Activated T-cell treated with anti-CD3 and anti-CD28 coated beads, Interleukin-2, amount 50 U/mL, for 4 hours (primary cell): Measurements from ENCODE around the gene PTTG1. TPM values are rescaled to one million over a fixed set of nuclear protein-coding genes. Genes with fewer than 3 reads are reported as not detected.

Experiments
- ATAC-seq, 2 donors: fragments of 200-7000 bp; cut with Tn5 transposase; one replicate each; pipeline ENCODE4 v1.10.0; 2021
- DNase-seq: peaks from one replicate; pipeline ENCODE4 v3.0.0-alpha.2; 2020
- H3K27me3 Mint-ChIP-seq: one replicate; pipeline ENCODE4 v1.8.0; 2021; ENCODE audit warnings: low read depth, mixed read lengths
- H3K36me3 Mint-ChIP-seq: one replicate; pipeline ENCODE4 v1.8.0; 2022; ENCODE audit warnings: mixed read lengths; ENCODE audit not compliant: insufficient read depth
- H3K4me1 Mint-ChIP-seq: one replicate; pipeline ENCODE4 v1.8.0; 2021; ENCODE audit warnings: low read depth, mixed read lengths
- H3K4me3 Mint-ChIP-seq: one replicate; pipeline ENCODE4 v1.8.0; 2021; ENCODE audit warnings: mild to moderate bottlenecking, moderate library complexity, mixed read lengths
- H3K9me3 Mint-ChIP-seq: one replicate; pipeline ENCODE4 v1.8.0; 2021; ENCODE audit warnings: mixed read lengths
- total RNA-seq, 3 donors: library from RNA; stranded (reverse); gene quantifications; one replicate each; pipeline ENCODE4 v1.2.1, GENCODE V29; 2021

Gene PTTG1
- total RNA-seq, 3 donors from 2014 or later: 22.5 to 27.1 (median 25.8) TPM

DNA sequence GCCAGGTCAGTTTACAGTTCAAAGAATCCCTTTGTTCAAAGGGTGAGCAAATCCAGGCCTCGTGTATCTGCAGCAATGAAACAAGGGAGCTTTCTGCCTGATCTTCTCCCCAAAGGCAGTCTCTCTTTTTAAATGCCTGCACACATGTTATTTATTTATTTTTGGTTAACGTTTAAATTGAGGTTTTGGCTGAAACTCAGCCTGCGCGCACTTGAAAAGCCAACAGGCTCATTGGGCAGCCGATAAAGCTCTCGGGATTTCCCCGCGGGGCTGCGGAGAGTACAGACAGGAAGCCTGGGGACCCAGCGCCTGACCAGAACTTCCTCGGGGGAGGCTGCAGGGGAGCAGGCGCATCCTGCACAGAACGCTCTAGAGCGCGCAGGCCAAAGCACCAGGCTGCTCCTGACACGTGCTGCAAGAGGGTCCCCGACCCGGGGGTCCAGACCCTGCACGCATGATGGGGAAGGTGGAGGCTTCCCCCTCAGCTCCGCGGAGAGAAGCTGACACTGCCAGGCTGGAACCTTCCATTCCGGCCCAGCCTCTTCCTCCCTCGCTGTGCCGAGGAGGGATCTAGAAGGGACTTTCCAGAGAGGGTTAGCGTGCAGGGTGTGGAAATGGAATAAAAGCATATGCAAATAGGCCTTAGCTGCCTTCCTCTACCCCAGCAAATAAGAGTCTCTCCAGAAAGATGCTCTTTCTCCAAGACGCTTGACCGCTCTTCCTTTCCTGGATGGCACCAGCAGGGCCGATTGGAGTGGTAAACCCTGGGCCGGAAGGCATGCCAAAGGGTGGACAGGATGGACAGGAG is 46.1 kb downstream of the PTTG1 start:
- Mint-ChIP-seq H3K9me3 (no peaks in the 10 kb centered on the region), H3K27me3 (no peaks in the 10 kb centered on the region), H3K4me1 (peaks cover 72% of the 10 kb centered on the region), H3K4me3 (peak overlapping the region; percentile 99), H3K36me3 (peaks cover 2% of the 10 kb centered on the region)
- ATAC-seq: peak; percentile 88 to 89
- peak; percentile 66 for DNase-seq

- Mint-ChIP-seq H3K4me1 (peaks cover 77% of the 10 kb centered on the region), H3K9me3 (no peaks in the 10 kb centered on the region), H3K27me3 (no peaks in the 10 kb centered on the region), H3K36me3 (peaks cover 2% of the 10 kb centered on the region), H3K4me3 (peak overlapping the region; percentile 99)
- DNase-seq: no peak
- no peak for ATAC-seq
Measured at GRCh38 chr5:160468363-160468975, 46.8 kb downstream of the PTTG1 start.

DNA sequence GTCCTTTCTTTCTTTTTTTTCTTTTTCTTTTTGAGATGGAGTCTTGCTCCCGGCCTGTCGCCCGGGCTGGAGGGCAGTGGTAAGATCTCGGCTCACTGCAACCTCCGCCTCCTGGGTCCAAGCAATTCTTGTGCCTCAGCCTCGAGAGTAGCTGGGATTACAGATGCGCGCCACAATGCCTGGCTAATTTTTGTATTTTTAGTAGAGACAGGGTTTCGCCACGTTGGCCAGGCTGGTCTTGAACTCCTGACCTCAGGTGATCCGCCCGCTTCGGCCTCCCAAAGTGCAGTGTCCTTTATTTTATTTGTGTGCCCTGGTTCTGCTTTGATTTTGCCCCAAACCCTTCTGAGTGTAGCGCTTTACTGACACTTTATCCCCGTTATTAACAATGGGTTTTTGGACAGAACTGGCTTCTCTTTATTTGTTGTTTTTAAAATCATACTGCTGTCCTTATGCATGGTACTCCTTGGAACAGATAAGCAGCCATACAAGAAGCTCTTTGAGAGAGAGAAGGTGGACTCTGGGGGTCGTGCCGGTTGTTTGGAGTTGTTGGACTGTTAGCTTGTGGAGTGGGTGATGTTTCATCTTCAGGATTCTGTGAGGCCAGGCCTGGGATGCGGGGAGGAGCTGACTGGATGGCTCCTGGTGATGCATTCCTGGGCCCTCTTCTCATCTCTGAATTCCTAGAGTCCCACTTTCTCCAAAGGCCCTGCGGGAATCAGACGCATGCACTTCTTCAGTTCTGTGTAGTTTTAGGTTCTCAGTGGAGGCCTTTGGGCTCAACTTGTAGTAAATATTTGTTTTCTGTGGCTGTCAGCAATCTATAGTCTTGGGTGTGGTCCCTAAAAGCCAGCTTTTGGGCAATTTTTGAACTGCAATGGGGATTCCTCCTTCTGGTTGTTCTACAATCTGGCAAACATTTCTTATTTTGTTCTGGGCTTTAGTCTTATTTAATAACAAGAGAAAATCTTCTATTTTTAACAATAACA is 47.8 kb downstream of the PTTG1 start:
- Mint-ChIP-seq H3K36me3 (peaks cover 4% of the 10 kb centered on the region), H3K4me1 (peaks cover 74% of the 10 kb centered on the region), H3K9me3 (no peaks in the 10 kb centered on the region), H3K4me3 (peak overlapping the region; percentile 99), H3K27me3 (no peaks in the 10 kb centered on the region)
- ATAC-seq (no peak), DNase-seq (no peak)

DNA sequence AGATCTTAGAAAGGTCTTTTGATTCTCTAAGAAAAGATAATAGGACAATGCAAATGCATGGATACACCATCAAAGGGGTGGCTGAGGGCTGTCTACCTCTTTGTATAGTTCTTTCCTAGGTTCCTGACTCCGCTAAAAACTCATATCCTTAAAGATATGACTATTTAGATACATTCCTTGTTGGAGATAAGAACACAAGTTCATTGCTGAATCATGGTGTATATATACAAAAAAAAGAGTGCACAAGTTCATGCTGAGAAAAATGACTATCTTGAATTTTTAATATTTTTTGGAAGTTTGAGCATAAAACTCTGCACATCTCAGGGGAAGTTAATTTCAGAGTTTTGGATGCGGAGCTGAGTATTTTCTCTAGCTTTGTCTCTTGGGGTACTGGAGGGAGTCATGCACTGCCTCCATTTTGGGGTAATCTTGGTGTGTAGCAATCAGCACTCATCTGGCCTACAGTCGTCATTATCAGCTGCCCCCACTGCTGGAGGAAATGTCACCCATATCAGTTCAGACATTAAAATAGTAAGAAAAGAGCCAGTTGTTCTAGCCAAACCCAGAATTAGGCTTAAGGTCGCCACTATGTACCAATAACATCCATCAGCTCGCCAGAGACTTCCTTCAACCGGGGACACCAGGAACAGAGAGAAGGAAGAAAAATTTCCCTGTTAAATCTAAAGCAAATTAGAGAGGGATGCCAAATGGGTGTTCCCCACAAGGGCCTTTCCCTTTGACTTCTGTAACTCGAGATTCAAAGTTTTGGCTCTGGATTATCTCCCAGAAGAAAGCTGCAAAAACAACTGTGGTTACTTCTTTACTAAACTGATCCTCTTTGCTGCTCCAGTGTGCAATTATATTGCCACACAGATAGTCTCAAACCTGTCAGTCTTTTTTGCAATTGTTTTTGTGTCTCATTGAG is 49.0 kb downstream of the PTTG1 start:
- no peaks in the 10 kb centered on the region for H3K9me3 Mint-ChIP-seq
- ATAC-seq: no peak
- peaks cover 4% of the 10 kb centered on the region for H3K36me3 Mint-ChIP-seq
- H3K4me1 Mint-ChIP-seq: peaks cover 75% of the 10 kb centered on the region
- H3K4me3 Mint-ChIP-seq: peak overlapping the region; percentile 99
- no peaks in the 10 kb centered on the region for H3K27me3 Mint-ChIP-seq
- no peak for DNase-seq

- peaks cover 10% of the 10 kb centered on the region for H3K36me3 Mint-ChIP-seq
- no peaks in the 10 kb centered on the region for H3K9me3 Mint-ChIP-seq
- H3K4me1 Mint-ChIP-seq: peaks cover 71% of the 10 kb centered on the region
- H3K27me3 Mint-ChIP-seq: no peaks in the 10 kb centered on the region
- H3K4me3 Mint-ChIP-seq: peak overlapping the region; percentile 99
- no peak for DNase-seq
- ATAC-seq: no peak
Measured at GRCh38 chr5:160471761-160472160, 50.1 kb downstream of the PTTG1 start.

- no peaks in the 10 kb centered on the region for H3K9me3 Mint-ChIP-seq
- no peak for ATAC-seq
- H3K4me3 Mint-ChIP-seq: peak overlapping the region; percentile 99
- H3K36me3 Mint-ChIP-seq: peaks cover 12% of the 10 kb centered on the region
- no peak for DNase-seq
- H3K27me3 Mint-ChIP-seq: no peaks in the 10 kb centered on the region
- H3K4me1 Mint-ChIP-seq: peaks cover 71% of the 10 kb centered on the region
Measured at GRCh38 chr5:160472482-160472881, 50.8 kb downstream of the PTTG1 start.

DNA sequence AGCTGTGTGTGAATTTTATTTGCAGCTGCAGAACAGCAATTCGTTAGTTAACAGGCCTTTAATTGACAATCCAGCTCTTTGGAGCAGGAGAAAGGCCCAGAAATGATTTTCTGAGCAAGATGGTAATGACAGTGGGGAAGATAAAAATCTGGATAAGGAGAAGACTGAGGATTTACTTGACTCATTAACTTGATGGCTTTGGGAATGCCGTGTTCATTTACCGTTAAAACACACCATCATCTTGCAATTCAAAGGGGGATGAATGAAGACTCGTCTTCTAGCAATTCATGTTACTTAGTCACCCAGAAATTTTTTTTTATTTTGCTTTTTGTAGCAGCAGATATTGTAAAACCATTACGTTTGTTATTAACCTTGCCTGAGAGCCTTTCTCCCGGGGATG is 52.0 kb downstream of the PTTG1 start:
- H3K9me3 Mint-ChIP-seq: no peaks in the 10 kb centered on the region
- H3K4me3 Mint-ChIP-seq: peak overlapping the region; percentile 72
- DNase-seq: no peak
- H3K4me1 Mint-ChIP-seq: peaks cover 70% of the 10 kb centered on the region
- no peaks in the 10 kb centered on the region for H3K27me3 Mint-ChIP-seq
- peaks cover 12% of the 10 kb centered on the region for H3K36me3 Mint-ChIP-seq
- no peak for ATAC-seq

- DNase-seq (no peak), ATAC-seq (peak in 1 of 2 donors; percentile 19)
- Mint-ChIP-seq H3K27me3 (no peaks in the 10 kb centered on the region), H3K36me3 (peaks cover 12% of the 10 kb centered on the region), H3K9me3 (no peaks in the 10 kb centered on the region), H3K4me1 (peaks cover 71% of the 10 kb centered on the region), H3K4me3 (peak overlapping the region; percentile 54)
Measured at GRCh38 chr5:160474084-160474483, 52.4 kb downstream of the PTTG1 start.

- Mint-ChIP-seq H3K36me3 (peaks cover 15% of the 10 kb centered on the region), H3K4me1 (peaks cover 75% of the 10 kb centered on the region), H3K9me3 (no peaks in the 10 kb centered on the region), H3K4me3 (no peak overlapping the region), H3K27me3 (no peaks in the 10 kb centered on the region)
- DNase-seq: no peak
- ATAC-seq: no peak
Measured at GRCh38 chr5:160475864-160476438, 54.3 kb downstream of the PTTG1 start.

DNA sequence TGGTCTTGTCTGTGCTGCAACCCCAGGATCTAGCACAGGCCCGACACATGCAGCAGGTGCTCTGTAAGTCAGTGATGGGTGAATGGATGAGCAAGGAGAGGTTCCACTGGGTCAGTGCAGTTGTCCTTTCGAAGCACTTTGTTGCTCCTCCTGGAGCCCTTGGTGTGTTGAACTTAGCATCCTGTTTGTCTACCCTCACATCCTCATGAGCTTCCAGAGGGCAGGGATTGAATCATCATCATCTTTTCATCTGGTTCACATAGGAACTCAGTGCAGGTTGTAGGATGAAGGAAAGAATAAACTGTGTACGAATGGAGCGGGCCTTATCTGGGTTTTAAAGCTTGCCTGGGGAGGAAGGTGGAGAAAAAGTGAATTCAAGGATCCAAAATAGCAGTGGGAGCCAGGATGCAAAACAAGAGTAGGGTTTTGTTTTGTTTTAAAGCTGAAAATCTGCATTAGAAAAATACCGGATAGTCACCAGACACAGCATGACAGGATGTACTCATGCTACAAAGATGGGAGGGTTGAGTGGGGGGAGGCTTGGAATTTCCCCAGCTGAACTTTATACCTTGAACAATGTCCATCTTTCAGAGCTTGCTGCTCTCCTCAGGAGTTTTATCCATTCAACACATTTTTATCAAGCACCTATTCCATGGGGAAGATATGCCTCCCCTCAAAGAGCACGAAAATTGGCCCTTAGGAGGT is 55.8 kb downstream of the PTTG1 start:
- peaks cover 12% of the 10 kb centered on the region for H3K36me3 Mint-ChIP-seq
- H3K4me3 Mint-ChIP-seq: peak overlapping the region; percentile 12
- H3K4me1 Mint-ChIP-seq: peaks cover 63% of the 10 kb centered on the region
- H3K27me3 Mint-ChIP-seq: no peaks in the 10 kb centered on the region
- no peaks in the 10 kb centered on the region for H3K9me3 Mint-ChIP-seq
- ATAC-seq (peak in 1 of 2 donors; percentile 36), DNase-seq (no peak)

- H3K4me3 Mint-ChIP-seq: no peak overlapping the region
- H3K9me3 Mint-ChIP-seq: no peaks in the 10 kb centered on the region
- no peak for ATAC-seq
- no peak for DNase-seq
- H3K27me3 Mint-ChIP-seq: no peaks in the 10 kb centered on the region
- peaks cover 12% of the 10 kb centered on the region for H3K36me3 Mint-ChIP-seq
- H3K4me1 Mint-ChIP-seq: peaks cover 62% of the 10 kb centered on the region
Measured at GRCh38 chr5:160478163-160478562, 56.5 kb downstream of the PTTG1 start.
